ENCODE results near the gene RAB39B. TPM values are rescaled to one million over a fixed set of nuclear protein-coding genes. Genes with fewer than 3 reads are reported as not detected.
"Not testable (repeated sequence)": the region's sequence is repeated elsewhere in the genome, so short reads cannot be mapped to it uniquely, and the experiment has no call there.

RAB39B gene
- 0.36 TPM in 1 of 2 replicates, not detected in the other for total RNA-seq

GRCh38 chrX:155263854-155264628 lies at the start of gene RAB39B:
TSS of gene RAB39B (minus strand) at chrX:155264491. CDS start at chrX:155264288, 203 bp downstream.
- DNase-seq (ENCODE audit: low read depth): no peak
- peak within 1 kb of the TSS; percentile 28 for H3K4me3 ChIP-seq (ENCODE audit: low read depth, low read length)
- no peak for TF ChIP-seq CTCF (conservative IDR thresholded peaks at IDR 0.05; ENCODE audit: low read depth, low read length)

GRCh38 chrX:155313766-155314165 lies 49.5 kb upstream of the RAB39B start:
- TF ChIP-seq CTCF (conservative IDR thresholded peaks at IDR 0.05; ENCODE audit: low read depth, low read length): no peak
- no peak overlapping the region for H3K4me3 ChIP-seq (ENCODE audit: low read depth, low read length)
- DNase-seq (ENCODE audit: low read depth): no peak

GRCh38 chrX:155293771-155294170 lies 29.5 kb upstream of the RAB39B start:
- TF ChIP-seq CTCF (conservative IDR thresholded peaks at IDR 0.05; ENCODE audit: low read depth, low read length): no peak
- no peak for DNase-seq (ENCODE audit: low read depth)
- H3K4me3 ChIP-seq (ENCODE audit: low read depth, low read length): no peak overlapping the region

- TF ChIP-seq CTCF (conservative IDR thresholded peaks at IDR 0.05; ENCODE audit: low read depth, low read length): no peak
- DNase-seq (ENCODE audit: low read depth): no peak
- no peak overlapping the region for H3K4me3 ChIP-seq (ENCODE audit: low read depth, low read length)
Measured at GRCh38 chrX:155279873-155280272, 15.6 kb upstream of the RAB39B start.

- no peak for TF ChIP-seq CTCF (conservative IDR thresholded peaks at IDR 0.05; ENCODE audit: low read depth, low read length)
- no peak for DNase-seq (ENCODE audit: low read depth)
- no peak overlapping the region for H3K4me3 ChIP-seq (ENCODE audit: low read depth, low read length)
Measured at GRCh38 chrX:155270969-155271368, 6.7 kb upstream of the RAB39B start.

GRCh38 chrX:155267995-155268394 lies 3.7 kb upstream of the RAB39B start:
- H3K4me3 ChIP-seq (ENCODE audit: low read depth, low read length); DNase-seq (ENCODE audit: low read depth): not testable (repeated sequence)

- H3K4me3 ChIP-seq (ENCODE audit: low read depth, low read length): no peak overlapping the region
- DNase-seq (ENCODE audit: low read depth): no peak
- TF ChIP-seq CTCF (conservative IDR thresholded peaks at IDR 0.05; ENCODE audit: low read depth, low read length): no peak
Measured at GRCh38 chrX:155266439-155266838, 2.1 kb upstream of the RAB39B start.

Measured in epithelial cell of proximal tubule (primary cell).